Amniotic epithelial cell (primary cell): ENCODE data around the gene COL26A1.
"Not testable (repeated sequence)": the region's sequence is repeated elsewhere in the genome, so short reads cannot be mapped to it uniquely, and the experiment has no call there.

ENCODE experiments used
- DNase-seq: peaks from one replicate; pipeline ENCODE4 v3.0.0-alpha.2; 2010; ENCODE audit warnings: low read depth

The COL26A1 gene

DNA sequence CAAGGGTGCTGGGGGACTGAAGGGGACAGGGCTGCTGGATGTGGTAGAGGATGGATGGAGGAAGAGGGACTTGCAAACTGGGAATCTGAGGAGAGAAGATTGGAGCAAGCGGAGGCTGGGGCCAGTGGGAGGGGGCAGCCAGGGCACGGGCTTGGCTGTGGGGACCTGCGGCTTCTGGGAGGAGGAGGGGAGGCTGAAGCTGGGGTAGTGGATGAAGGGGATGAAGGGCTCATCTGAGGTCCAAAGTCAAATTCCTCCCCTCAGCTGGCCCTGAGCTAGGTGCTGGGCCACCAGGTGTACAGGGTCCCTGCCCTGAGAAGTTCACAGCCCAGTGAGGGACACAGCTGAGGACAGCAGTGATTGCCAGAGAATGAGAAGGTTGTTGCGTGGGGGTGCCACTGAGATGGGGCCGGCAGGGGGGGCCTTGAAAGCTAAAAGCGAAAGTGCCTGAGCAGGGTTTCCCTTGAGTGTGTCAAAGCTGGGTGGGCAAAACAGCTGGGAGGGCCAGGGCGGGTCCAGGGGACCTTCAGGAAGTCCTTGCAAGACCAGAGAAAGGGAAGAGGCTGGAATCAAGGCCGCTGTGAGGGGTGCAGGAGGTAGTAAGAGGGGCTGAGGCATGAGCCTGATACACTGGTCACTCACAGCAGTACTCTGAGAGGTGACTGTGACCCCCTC is 191.2 kb downstream of the COL26A1 start:
- no peak for DNase-seq

DNA sequence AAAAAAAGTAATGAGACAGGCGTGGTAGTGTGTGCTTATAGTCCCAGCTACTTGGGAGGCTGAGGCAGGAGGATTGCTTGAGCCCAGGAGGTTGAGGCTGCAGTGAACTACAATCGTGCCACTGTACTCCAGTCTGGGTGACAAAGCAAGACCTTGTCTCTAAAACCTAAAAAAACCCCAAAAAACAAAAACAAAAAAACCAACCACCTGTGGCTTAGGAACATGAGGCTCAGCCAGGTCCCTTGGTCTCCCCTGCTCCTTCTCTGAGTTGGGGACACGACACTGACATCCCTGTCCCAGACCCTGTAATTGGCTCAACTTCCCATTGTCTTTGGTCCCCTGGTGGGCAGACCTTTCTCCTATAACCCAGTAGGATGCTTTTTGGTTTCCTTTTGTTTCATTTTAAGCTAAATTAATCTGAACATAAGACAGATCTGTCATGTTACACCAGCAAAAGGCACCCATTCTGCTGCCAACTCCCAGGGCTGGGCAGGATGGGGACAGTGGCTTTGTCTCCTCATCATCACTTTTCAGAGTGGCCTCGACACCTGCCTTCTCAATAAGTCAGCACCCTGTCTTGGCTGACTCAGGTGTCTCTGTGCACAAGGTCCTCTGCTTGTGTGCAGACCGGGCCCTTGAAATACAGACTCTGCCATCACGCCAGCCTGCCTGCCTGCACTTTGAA is 192.1 kb downstream of the COL26A1 start:
- no peak for DNase-seq

DNA sequence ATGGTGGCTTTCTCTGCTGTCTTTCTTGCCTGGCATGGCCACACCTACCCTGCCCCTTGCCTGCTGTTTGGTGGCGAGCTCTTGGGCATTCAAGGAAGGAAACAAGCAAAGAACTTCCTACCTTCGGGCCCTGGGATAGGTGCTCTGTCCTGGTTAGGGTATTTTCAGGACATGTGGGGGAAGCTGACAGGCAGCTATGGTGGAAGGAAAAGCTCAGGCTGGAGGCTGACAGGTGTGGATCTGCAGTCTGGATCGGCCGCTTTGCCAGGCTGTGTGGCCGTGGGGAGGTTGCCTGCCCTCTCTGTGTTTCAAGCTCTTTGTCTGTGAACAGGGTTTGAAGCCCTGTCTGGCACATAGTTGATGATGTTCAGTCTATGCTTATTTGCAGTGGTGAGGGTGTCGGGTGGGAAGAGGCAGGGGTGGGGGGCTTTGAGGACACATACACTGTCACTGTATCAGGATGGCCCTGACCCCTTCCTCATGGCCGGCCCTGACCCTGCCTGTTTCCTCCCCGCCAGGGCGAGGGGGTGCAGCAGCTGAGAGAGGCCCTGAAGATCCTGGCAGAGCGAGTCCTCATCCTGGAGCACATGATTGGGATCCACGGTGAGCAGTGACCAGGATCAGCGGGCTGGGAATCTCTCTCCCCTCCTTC is 192.7 kb downstream of the COL26A1 start:
- no peak for DNase-seq

DNA sequence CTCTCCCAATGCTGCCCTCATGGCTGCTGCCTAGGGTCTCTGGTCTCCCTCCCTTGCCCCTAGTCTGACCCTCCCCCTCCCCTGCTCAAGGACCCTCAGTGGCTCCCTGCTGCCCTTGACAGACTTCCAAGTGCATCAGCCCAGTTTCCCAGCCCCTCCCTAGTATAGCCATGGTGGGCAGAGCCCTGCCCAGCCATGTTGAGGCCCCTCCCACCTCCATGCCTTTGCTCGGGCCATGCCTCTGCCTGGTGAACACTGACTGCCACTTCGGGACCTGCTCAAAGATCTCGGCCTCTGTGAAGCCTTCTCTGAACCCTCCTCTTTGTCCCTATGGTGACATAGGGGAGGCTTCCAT is 193.2 kb downstream of the COL26A1 start:
- no peak for DNase-seq

DNA sequence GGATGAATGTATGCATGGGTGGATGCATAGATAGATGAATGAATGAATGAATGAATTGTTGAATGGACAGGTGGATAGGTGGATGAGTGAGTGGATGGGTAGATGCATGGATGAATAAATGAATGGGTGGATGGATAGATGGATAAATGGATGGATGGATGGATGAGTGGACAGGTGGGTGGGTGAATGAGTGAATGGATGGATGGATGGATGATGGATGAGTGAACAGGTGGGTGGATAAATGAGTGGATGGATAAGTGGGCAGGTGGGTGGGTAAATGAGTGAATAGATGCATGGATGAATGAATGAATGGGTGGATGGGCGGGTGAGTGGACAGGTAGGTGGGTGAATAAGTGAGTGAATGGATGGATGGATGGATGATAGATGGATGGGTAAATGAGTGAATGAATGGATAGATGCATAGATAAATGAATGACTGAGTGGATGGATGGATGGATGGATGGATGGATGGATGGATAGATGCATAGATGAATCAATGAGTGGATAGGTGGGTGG is 193.8 kb downstream of the COL26A1 start:
- no peak for DNase-seq

DNA sequence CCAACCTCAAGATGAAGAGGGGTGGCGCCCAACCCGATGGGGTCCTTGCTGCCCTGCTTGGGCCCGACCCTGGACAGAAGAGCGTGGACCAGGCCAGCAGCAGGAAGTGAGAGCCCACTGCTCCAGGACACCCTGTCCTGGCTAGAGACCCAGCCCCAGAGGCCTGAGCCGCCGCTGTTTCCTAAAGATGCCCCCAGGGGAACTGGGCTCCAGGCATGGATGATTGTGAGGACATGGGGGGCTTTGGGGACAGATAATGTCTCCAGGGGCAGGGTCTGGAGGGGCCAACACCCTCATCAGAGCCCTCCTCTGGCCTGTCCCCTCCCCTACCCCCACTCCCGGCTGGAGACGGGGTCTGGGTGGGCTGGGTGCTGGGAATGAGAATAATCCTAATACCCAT is 194.7 kb downstream of the COL26A1 start:
- no peak for DNase-seq

DNA sequence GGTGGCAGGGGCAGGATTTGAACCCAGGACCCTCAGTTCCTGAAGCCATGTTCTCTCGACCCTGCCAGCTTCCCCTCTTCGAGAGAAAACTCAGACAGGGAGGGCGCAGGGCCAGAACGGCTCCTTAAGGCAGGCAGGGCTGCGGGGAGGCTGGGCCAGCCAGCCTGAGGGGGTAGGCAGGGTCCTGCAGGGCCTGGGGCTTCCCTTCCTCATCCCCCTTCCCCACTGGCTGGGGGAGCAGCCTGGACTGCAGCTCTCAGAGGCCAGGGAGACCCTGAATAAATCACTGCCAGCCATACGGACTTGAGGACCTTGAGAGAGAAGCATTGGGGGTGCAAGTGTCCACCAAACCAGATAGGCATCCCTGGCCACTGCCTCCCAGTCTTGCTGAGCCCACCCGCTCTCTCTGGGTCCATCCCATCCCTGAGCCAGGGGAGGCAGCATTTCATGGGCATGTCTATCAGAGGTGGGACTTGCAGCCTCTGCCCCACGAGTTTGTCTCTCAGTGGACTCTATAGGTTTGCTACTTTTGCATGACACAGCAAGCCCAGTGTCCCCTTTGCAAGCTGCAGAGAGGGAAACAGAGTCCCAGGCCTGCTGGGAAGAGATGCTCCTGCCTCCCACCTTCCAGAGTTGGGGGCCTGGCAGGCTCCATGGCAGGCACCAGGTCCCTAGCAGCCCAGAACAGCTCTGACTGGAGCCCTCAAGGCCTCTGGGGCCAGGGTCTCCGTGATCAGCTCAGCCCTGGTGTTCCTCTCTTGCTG is 195.5 kb downstream of the COL26A1 start:
- DNase-seq, result no peak

DNA sequence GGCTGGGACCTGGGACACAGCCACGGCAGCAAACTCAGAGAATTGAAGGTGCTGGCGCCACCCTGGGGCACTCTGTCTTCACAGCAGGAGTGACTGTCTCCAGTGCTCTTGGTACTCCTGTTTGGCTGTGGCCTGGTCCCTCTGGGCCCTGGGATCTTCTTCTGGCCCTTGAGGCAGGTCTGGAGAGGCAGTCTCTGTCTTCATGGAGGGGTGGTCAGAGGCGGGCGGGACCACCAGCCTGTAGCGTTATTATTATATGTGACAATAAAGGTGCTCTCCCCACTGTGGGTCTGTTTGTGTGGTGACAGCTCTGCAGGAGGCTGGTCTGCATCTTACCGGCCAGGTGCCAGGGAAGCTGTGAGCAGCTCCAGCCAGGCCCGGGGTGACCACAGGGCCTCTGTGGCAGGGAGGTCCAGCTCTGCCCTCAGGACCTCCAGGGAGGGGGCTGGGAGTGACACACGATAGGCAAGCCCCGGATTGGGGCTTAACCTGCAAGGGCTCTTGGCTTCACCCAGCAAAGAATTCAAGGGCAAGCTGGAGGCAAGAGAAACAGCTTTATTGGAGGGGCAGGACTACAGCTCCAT is 196.2 kb downstream of the COL26A1 start:
- no peak for DNase-seq

DNA sequence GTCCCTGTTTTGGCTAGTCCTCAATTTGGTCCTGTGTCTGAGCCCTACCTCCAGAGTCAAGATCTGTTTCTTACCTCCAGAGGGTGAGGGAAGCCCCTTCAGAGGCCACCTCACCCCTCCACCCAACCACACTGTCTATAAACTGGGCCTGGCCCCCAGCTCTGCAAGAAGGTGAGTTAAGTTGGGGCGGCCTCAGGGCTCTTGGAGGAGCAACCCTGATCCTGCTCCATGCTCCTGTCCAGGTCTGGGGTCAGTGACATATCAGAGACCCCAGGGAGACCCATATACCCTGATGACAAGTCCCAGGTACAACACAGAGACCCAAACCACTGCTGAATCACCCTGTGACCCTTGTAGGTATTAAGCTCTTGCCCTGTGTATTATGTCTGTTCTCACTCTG is 196.9 kb downstream of the COL26A1 start:
- DNase-seq, result no peak

DNA sequence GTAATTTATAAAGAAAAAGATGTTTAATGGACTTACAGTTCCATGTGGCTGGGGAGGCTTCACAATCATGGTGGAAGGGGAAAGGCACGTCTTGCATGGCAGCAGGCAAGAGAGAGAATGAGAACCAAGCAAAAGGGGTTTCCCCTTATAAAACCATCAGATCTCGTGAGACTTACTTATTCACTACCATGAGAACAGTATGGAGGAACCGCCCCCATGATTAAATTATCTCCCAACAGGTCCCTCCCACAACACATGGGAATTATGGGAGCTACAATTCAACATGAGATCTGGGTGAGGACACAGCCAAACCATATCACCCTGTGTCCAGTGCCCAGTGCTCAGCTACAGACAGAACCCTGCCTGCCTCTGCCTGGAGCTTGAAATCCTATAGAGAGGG is 197.3 kb downstream of the COL26A1 start:
- not testable (repeated sequence) for DNase-seq

DNA sequence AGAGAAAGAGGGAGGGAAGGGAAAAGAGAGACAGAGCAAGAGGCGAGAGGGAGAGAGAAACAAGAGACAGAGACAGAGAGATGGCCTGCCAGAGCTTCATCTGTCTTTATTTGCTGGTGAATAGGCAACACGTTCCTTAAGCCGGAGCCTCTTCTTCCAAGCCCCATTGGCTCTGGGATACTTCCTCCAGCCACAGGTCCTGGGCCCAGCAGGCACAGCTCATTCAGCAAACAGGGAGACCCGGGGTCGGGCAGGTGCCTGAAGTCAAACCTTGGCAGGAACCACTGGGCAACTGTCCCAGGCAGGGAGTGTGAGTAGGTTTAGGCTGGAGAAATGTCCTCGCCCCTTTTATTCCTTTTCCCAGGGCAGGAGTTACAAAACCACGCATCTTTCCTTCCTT is 198.2 kb downstream of the COL26A1 start:
- no peak for DNase-seq

DNA sequence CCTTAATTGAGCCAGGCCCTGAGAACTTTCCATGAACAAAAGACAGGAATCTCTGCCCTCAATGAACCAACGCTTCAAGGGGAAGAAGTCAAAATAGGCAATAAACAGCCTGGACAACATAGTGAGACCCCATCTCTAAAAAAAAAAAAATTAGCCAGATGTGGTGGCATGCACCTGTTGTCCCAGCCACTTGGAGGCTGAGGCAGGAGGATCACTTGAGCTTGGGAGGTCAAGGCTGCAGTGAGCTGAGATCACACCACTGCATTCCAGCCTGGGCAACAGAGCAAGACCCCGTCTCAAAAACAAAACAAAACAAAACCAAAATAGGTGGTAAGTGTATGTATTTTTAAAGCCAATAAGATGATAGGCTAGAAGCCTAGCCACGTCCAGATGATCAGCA is 198.6 kb downstream of the COL26A1 start:
- DNase-seq, result not testable (repeated sequence)

DNA sequence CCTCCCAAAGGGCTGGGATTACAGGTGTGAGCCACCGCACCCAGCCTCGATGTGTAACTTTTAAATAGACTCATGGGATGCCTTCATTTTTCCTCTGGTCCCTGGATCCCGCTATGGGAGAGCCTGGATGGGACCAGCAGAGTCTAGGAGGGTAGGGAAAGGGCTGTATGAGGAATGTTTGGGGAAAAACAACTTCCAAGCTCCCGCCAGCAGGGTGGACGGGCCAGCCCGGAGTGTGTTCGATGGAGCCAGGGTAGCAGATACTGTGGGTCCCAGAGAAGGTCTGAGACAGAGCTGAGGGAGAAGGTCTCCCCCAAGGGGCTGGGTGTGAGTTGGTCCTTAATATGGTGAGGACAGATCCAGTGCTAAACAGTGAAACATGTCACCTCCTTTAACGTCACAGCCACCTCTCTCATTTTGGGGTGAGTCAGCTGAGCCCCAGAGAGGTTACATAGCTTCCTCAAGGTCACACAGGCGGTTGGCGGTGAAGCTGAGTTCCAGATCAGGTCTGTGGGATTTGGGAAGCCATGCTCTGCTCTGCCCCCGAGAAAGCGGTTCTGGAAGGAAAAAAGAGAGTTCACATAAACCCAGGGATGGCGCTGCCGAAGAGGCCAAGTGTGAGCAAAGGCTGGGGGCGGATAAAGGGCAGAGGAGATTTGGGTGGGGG is 200.0 kb downstream of the COL26A1 start:
- DNase-seq, result no peak

DNA sequence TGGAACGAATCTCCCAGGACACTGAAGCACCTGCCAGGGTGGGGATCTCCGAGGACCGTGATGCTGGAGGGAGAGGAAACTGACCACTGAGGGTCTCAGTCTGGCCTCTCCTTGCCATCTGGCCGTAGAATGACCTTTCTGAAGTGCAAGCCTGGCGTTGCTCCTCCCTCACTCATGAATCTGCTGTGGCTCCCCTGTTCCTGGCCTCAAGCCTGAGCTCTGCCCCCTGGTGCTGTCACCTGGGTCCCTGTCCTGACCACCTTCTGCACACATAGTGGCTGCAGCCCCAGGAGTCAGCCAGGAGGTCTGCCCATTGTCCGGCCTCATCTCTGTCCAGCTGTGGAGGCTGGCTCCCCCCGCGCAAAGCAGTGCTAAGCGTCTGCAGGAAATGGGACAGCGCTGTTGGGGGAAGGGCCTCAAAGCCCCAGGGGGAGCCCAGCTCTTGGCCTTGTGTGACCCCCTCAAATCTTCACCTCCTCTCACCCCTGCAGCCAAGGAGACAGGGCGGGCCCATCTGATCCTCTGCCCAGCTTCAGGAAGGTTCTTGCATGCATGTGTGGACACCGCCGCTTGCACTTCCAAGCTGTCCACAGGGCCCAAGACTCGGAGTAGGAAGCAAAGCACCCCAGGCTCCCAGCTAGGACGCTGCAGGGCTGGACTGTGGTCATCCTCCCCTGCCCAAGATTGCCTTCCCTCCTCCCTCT is 200.7 kb downstream of the COL26A1 start:
- no peak for DNase-seq

DNA sequence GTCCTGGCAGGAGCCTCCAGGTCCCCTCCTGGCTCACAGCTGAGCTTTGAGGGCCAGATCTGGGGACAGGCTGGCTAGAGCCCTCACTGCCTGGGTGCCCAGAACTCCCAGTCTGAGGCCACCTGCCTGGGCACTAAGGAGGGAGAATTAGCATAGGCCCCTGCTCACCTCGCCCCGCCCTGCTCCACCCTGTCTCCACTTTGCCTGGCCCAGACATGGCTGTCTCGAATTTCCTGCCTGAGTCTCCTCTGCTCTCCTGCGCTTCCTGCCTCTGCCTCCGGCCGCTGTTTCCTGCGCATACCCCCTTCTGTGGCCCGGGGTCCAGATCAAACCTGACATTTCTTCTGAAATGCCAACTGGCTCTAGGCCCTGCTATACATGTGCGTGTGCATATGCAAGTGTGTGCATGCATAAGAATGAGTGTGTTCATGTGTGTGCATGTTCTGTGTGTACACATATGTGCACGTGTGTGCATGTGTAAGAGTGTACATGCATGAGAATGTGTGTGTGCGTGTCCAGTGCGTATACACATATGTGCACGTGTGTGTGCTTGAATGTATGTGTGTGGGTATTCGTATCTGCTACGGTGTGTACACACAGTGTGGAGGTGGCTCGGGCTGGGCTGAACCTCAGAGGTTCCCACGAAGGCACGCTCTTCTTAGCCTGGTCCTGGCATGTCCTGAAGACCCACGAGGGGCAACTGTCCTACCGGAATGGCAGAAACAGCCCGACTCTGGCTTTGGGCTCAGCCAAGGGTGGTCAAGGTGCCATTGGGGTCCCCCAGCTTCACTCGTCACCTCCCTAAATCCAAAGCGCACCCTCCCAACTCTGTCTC is 201.5 kb downstream of the COL26A1 start:
- no peak for DNase-seq

DNA sequence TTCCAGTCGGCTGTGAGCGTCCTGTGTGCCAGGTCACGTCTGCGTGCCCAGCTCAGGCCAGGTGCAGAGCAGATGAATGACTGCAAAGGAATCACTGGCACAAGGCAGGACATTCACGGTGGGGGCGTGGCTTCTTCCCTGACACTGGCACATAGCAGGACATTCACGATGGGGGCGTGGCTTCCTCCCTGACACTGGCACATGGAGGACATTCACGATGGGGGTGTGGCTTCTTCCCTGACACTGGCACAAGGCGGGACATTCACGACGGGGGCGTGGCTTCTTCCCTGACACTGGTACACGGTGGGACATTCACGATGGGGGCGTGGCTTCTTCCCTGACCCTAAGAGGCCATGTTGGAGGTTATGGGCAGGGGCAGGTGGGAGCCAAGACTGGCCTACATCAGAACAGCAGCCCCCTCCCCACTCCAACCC is 202.1 kb downstream of the COL26A1 start:
- DNase-seq, result no peak

DNA sequence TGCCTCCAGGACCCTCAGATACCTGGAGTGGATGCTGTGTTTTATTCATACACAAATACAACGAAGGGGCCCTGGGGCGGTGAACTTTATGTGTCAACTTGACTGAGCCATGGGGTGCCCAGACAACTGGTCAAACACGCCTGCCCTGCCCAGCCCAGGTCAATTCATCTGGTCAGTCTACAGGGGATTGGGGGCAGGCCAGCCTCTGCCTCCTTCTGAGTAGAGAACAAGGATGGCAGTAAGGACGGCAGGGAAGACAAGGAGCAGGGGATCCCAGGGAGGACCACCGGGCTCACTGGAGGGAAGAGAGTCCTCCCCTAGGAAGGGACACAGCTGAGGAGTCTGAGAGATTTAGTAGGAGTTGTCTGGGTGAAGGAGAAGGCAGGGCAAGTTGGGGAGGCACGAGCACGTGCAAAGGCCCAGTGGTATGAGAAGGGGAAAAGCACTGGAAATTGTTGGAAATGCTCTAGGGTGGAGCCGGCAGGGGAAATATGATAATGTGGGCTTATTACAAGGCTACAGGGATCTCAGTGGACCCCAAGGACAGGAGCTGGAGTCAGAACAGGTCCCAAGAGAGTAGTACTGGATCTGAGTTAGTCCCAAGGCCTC is 203.0 kb downstream of the COL26A1 start:
- no peak for DNase-seq

DNA sequence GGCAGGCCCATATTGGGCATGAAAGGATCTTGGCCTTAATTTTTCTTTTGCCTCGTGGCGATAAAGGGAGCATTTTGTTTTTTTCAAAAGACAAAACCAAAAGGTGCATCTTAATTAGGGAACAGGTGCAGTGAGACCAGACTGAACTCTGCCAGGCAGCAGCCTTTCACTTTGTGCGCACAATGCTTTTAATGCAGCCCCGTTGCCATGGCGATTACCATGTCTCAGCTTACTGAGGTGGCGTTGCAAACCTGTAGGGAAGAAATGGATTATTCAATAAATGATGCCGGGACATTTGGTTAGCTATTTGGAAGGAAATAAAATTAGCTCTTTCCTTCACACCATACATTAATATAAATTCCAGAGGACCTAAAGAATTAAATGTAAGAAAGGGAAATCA is 204.6 kb downstream of the COL26A1 start:
- no peak for DNase-seq

DNA sequence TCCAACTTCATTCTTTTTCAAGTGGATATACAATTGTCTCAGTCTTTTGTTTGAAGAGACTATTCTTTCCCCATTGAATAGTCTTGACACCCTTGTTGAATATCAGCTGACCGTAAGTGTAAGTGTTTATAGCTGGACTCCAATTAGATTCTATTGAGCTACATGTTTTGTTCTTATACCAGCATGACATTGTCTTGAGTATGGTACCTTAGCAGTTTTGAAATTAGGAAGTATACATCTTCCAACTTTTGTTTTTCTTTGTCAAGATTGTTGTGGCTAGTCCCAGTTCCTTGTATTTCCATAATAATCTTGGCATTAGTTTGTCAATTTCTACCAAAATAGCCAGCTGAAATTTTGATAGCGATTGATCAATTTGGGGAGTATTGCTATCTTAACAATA is 209.5 kb downstream of the COL26A1 start:
- no peak for DNase-seq

DNA sequence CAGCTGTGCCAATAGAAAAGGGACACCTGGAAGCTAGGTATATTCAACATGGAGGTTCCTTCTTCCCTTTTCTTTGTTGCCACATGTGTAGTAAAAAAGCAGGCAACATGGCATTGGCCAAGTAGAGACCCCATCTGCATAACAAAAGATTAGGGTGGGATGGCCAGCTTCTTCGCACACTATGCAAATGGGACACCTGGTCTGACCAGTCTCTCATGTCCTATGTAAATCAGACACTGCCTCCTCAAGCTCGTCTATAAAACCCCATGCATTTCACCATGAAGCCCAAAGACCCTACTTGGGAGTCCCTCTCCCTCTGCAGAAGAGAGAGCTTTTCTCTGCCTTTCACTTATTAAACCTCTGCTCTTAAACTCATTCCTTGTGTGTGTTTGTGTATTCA is 212.5 kb downstream of the COL26A1 start:
- DNase-seq, result no peak
